Panc1 (cell line): ENCODE results near the gene UBE2M. TPM values are rescaled to one million over a fixed set of nuclear protein-coding genes. Genes with fewer than 3 reads are reported as not detected.
"Not testable (repeated sequence)": the region's sequence is repeated elsewhere in the genome, so short reads cannot be mapped to it uniquely, and the experiment has no call there.

Experiments
- ATAC-seq: fragments of 200-7000 bp; cut with Tn5 transposase; 2 replicates; pipeline ENCODE4 v1.9.1; 2020; ENCODE audit warnings: mild to moderate bottlenecking, moderate library complexity
- BruUV-seq: library from RNA; stranded (reverse); fragments of 400-500 nt; replicated peaks from 2 replicates; lab custom pipeline; 2021; lab: Mats Ljungman, UMichigan
- CTCF ChIA-PET: fragments of 300-600 bp; sonication (Branson Sonifier 250); formaldehyde crosslinking; loops from one replicate; lab custom pipeline; 2022; ENCODE audit warnings: antibody characterized with exemption; lab: Charles Lee
- POLR2A ChIA-PET: fragments of 300-600 bp; sonication (Branson Sonifier 250); formaldehyde crosslinking; loops from one replicate; lab custom pipeline; 2022; ENCODE audit warnings: antibody characterized with exemption; lab: Charles Lee
- DNase-seq: peaks from one replicate; pipeline ENCODE4 v3.0.0-alpha.2; 2010; ENCODE audit warnings: low read depth, low spot score
- H3K27ac ChIP-seq: 2 replicates; pipeline ENCODE4 v1.5.1; 2011; ENCODE audit warnings: mild to moderate bottlenecking, low read length, inconsistent platforms
- H3K27me3 ChIP-seq: fragments of 200-500 bp; sonication (Bioruptor generic); 2 replicates; pipeline ENCODE4 v1.6.0; 2014; ENCODE audit warnings: low read length, inconsistent platforms; ENCODE audit not compliant: control insufficient read depth, insufficient read depth
- H3K36me3 ChIP-seq: fragments of 200-500 bp; sonication (Bioruptor generic); 2 replicates; pipeline ENCODE4 v1.5.1; 2014; ENCODE audit warnings: inconsistent platforms, mild to moderate bottlenecking, low read length, moderate library complexity; ENCODE audit not compliant: control insufficient read depth, insufficient read depth
- H3K4me1 ChIP-seq: 2 replicates; pipeline ENCODE4 v1.5.1; 2011; ENCODE audit warnings: inconsistent platforms, mild to moderate bottlenecking, low read length, moderate library complexity; ENCODE audit not compliant: control insufficient read depth, insufficient read depth
- H3K4me3 ChIP-seq, 2 experiments: 2 replicates each; pipeline ENCODE4 v1.5.1; 2011 to 2012; ENCODE audit warnings: low read depth in 2 of 2, low read length in 2 of 2, mild to moderate bottlenecking in 2 of 2, inconsistent platforms in 1 of 2, moderate library complexity in 1 of 2
- H3K9me3 ChIP-seq: fragments of 200-500 bp; sonication (Bioruptor generic); 2 replicates; pipeline ENCODE4 v1.5.1; 2014; ENCODE audit warnings: low read depth, mild to moderate bottlenecking, inconsistent platforms, low read length, moderate library complexity; ENCODE audit not compliant: control insufficient read depth, insufficient read depth
- POLR2AphosphoS5 ChIP-seq: IDR thresholded peaks from 2 replicates; pipeline ENCODE4 v1.6.1; 2012; ENCODE audit warnings: mild to moderate bottlenecking, low read depth, low read length, moderate library complexity
- REST ChIP-seq, 2 experiments: IDR thresholded peaks; 2 replicates each; pipeline ENCODE4 v1.6.1; 2011 to 2012; ENCODE audit warnings: low read depth in 2 of 2, control low read depth in 1 of 2, low read length in 1 of 2, mild to moderate bottlenecking in 1 of 2, moderate library complexity in 1 of 2; ENCODE audit not compliant: insufficient read depth in 1 of 2
- SIN3A ChIP-seq: IDR thresholded peaks from 2 replicates; pipeline ENCODE4 v1.6.1; 2012; ENCODE audit warnings: low read depth, mild to moderate bottlenecking, low read length, moderate library complexity, borderline replicate concordance; ENCODE audit not compliant: insufficient read depth
- TCF7L2 ChIP-seq: IDR thresholded peaks from 2 replicates; pipeline ENCODE4 v1.6.1; 2011; ENCODE audit warnings: mild to moderate bottlenecking, low read depth, low read length, inconsistent platforms
- in situ Hi-C: cut with HindIII; loops from 2 replicates; pipeline ENCODE4 v1.10.0; 2016; ENCODE audit warnings: low sequenced_read_pairs, low pct_unique_long_range_greater_than_20kb
- intact Hi-C: fragments of 100-400 bp; cut with micrococcal nuclease; formaldehyde crosslinking; loops from one replicate; pipeline ENCODE4 v1.10.0; 2022; ENCODE audit not compliant: unreplicated experiment
- total RNA-seq: library from RNA; stranded (reverse); gene quantifications from one replicate; pipeline ENCODE4 v1.2.1, GENCODE V29; 2021; ENCODE audit not compliant: unreplicated experiment
- TF ChIP-seq, protein P1 (sequence below): fragments of 450-650 bp; IDR thresholded peaks from 2 replicates; pipeline ENCODE4 v1.5.1; 2017; ENCODE audit warnings: mild to moderate bottlenecking

Gene UBE2M
- total RNA-seq, 1 experiment from 2014 or later: 189 TPM

GRCh38 chr19:58510084-58510862, 48.1 kb downstream of the UBE2M start:
- BruUV-seq: no TSS peak
- in situ Hi-C loops (no loop called here), intact Hi-C loops (no loop called here)
- ChIA-PET CTCF (interaction anchor here (0.7 kb wide), 1 partner anchor 45 kb away, joined by 4 read pairs; the partner anchor contains the start of gene CHMP2A), POLR2A (no interaction called here)
- Histone ChIP-seq H3K27ac (no peak overlapping the region), H3K36me3 (peaks cover 3% of the 10 kb centered on the region; the same call in 1 of the 2 replicates), H3K4me3 (no peak overlapping the region), H3K27me3 (no peaks in the 10 kb centered on the region), H3K4me1 (peaks cover 10% of the 10 kb centered on the region), H3K9me3 (no peaks in the 10 kb centered on the region)
- DNase-seq (no peak), ATAC-seq (no peak)
- TF ChIP-seq REST (IDR thresholded peaks at IDR 0.05; ENCODE audit: insufficient read depth in 1 of 2, low read depth in 2 of 2, low read length in 1 of 2): no peak
- TF ChIP-seq, protein P1, sequence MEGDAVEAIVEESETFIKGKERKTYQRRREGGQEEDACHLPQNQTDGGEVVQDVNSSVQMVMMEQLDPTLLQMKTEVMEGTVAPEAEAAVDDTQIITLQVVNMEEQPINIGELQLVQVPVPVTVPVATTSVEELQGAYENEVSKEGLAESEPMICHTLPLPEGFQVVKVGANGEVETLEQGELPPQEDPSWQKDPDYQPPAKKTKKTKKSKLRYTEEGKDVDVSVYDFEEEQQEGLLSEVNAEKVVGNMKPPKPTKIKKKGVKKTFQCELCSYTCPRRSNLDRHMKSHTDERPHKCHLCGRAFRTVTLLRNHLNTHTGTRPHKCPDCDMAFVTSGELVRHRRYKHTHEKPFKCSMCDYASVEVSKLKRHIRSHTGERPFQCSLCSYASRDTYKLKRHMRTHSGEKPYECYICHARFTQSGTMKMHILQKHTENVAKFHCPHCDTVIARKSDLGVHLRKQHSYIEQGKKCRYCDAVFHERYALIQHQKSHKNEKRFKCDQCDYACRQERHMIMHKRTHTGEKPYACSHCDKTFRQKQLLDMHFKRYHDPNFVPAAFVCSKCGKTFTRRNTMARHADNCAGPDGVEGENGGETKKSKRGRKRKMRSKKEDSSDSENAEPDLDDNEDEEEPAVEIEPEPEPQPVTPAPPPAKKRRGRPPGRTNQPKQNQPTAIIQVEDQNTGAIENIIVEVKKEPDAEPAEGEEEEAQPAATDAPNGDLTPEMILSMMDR: no peak
- no peak for TF ChIP-seq POLR2AphosphoS5
- no peak for TF ChIP-seq SIN3A
- TF ChIP-seq TCF7L2: no peak

DNA sequence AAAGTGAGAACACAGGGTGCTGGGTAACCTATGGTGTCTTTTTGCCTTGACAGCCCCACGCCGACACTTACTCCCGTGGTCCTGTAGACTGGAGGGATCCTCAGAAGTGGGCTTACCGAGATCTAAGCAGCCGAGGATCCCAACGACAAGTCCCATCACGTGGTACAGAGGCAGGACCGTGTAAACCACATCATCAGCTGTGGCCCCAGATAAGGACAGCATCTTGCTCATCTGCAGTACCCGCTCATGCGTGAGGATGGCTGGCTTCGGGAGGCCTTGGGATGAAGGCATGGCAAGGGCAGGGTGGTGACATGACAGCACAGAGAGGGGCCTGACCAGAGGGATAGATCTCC, 48.7 kb downstream of the UBE2M start:
- DNase-seq: no peak
- BruUV-seq: no TSS peak
- Histone ChIP-seq H3K4me3 (no peak overlapping the region), H3K9me3 (no peaks in the 10 kb centered on the region), H3K36me3 (peaks cover 2% of the 10 kb centered on the region; the same call in 1 of the 2 replicates), H3K27ac (no peak overlapping the region), H3K4me1 (peaks cover 9% of the 10 kb centered on the region), H3K27me3 (no peaks in the 10 kb centered on the region)
- POLR2A ChIA-PET: no interaction called here
- no peak for ATAC-seq
- intact Hi-C loops (no loop called here), in situ Hi-C loops (no loop called here)
- TF ChIP-seq POLR2AphosphoS5 (no peak), REST (IDR thresholded peaks at IDR 0.05; ENCODE audit: insufficient read depth in 1 of 2, low read depth in 2 of 2, low read length in 1 of 2) (no peak), TCF7L2 (no peak), SIN3A (no peak)
- TF ChIP-seq, protein P1: no peak
- CTCF ChIA-PET: interaction anchor here (0.7 kb wide), 1 partner anchor 45 kb away, joined by 4 read pairs; the partner anchor contains the start of gene CHMP2A

DNA sequence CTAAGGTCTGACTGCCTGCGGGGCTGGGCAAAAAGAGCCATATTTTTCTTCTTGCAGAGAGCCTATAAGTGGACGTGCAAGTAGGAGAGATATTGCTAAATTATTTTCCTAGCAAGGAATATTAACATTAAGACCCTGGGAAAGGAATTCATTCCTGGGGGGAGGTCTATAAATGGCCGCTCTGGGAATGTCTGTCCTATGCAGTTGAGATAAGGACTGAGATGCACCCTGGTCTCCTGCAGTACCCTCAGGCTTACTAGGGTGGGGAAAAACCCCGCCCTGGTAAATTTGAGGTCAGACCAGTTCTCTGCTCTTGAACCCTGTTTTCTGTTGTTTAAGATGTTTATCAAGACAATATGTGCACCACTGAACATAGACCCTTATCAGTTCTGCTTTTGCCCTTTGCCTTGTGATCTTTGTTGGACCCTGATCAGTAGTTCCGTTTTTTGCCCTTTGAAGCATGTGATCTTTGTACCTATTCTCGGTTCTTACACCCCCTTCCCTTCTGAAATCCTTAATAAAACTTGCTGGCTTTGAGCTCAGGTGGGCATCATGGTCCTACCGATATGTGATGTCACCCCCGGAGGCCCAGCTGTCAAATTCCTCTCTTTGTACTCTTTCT, 50.7 kb downstream of the UBE2M start:
- in situ Hi-C loops, H3K9me3 ChIP-seq, H3K27ac ChIP-seq, H3K4me1 ChIP-seq, ATAC-seq, H3K27me3 ChIP-seq, intact Hi-C loops, H3K4me3 ChIP-seq, DNase-seq, BruUV-seq, H3K36me3 ChIP-seq: not testable (repeated sequence)
- ChIA-PET CTCF (interaction anchor here (0.7 kb wide), 1 partner anchor 51 kb away, joined by 3 read pairs; no protein-coding TSS in a partner anchor), POLR2A (interaction anchor here (0.8 kb wide), 1 partner anchor 9 kb away, joined by 3 read pairs; no protein-coding TSS in a partner anchor)
